HFFc6 (cell line): ENCODE measurements around the gene SCGN. TPM values are rescaled to one million over a fixed set of nuclear protein-coding genes. Genes with fewer than 3 reads are reported as not detected.

Source experiments
- DNase-seq: peaks from one replicate; pipeline ENCODE4 v3.0.0-alpha.2; 2018
- H3K27ac Mint-ChIP-seq: 2 replicates; pipeline ENCODE4 v1.8.0; 2020; ENCODE audit warnings: mild to moderate bottlenecking, mixed read lengths
- H3K27me3 Mint-ChIP-seq: 2 replicates; pipeline ENCODE4 v1.8.0; 2021; ENCODE audit warnings: mild to moderate bottlenecking, moderate library complexity, mixed read lengths; ENCODE audit not compliant: insufficient read depth
- H3K36me3 Mint-ChIP-seq: 2 replicates; pipeline ENCODE4 v1.8.0; 2021; ENCODE audit warnings: low read depth, mixed read lengths
- H3K4me1 Mint-ChIP-seq: 2 replicates; pipeline ENCODE4 v1.8.0; 2020; ENCODE audit warnings: low read depth, mixed read lengths
- H3K4me3 Mint-ChIP-seq: 2 replicates; pipeline ENCODE4 v1.8.0; 2020; ENCODE audit warnings: mild to moderate bottlenecking, moderate library complexity, mixed read lengths
- H3K9me3 Mint-ChIP-seq: 2 replicates; pipeline ENCODE4 v1.8.0; 2020; ENCODE audit warnings: mild to moderate bottlenecking, mixed read lengths
- CTCF ChIP-seq: fragments of 200-600 bp; sonication (generic); IDR thresholded peaks from 2 replicates; pipeline ENCODE4 v1.5.0; 2021; ENCODE audit warnings: antibody characterized with exemption, mild to moderate bottlenecking
- total RNA-seq, 6 experiments: library from RNA; stranded (reverse); fragmentation: NEBNext Ultra II Directional; extraction: Animal tissue kit (Norgen Biotek cat#: 25700); gene quantifications; 2 replicates in 1 of 6; 3 replicates in 5 of 6; pipeline ENCODE4 v1.2.3, GENCODE V29; 2021

The SCGN gene
- total RNA-seq, 6 experiments from 2014 or later = not detected

DNA sequence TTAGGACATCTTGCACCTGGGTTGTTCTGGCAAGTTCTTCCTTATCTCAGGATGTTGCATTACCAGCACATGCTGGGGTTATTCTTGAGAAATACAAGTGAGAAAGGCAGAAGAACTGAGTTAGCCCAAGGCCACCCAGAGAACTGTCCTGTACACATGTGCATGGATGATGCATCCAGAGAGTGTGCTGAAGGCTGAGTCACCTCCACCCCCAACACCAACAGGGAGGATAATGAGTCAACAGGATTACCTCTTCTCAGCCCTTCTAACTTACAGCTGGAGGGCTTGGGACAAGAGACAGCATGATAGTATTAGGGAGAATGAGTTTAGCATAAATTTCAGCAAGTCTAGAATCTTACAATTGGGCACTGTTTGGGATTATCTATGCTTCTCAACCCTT, 8.5 kb downstream of the SCGN start:
- no peak for TF ChIP-seq CTCF
- Mint-ChIP-seq H3K36me3 (no peaks in the 10 kb centered on the region), H3K4me3 (no peak overlapping the region), H3K9me3 (no peaks in the 10 kb centered on the region), H3K4me1 (peaks cover 8% of the 10 kb centered on the region), H3K27me3 (peaks cover 4% of the 10 kb centered on the region), H3K27ac (no peak overlapping the region)
- peak; percentile 82 for DNase-seq

DNA sequence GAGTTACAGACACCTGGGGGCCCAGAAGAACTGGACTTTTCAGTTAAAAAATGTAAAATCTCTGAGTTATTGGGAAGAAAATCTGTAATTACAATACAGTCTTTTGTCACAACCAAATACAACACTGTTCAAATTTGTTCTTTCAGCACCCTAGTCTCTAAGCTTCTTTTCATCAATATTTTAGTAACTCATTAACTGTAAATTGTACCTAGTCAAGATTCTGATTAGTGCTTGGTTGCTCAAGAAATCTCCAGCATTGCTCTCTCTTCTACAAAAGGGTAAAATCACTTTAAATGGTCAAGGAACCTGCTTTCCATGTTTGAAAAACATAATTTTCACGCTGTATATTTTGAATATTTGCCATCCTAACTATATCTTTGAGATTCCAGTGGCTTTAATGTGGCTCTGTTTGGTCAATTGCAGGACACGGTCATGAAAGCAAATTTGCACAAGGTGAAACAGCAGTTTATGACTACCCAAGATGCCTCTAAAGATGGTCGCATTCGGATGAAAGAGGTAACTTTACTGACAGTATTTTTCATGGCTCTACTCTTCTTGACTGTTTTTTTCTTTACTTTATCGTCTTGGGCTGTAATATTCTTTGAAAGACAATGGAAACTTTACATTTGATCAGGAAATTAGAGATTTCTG, 9.2 kb downstream of the SCGN start:
- H3K4me1 Mint-ChIP-seq = peaks cover 8% of the 10 kb centered on the region
- H3K4me3 Mint-ChIP-seq = no peak overlapping the region
- H3K36me3 Mint-ChIP-seq = no peaks in the 10 kb centered on the region
- no peak for DNase-seq
- no peak for TF ChIP-seq CTCF
- no peak overlapping the region for H3K27ac Mint-ChIP-seq
- peaks cover 4% of the 10 kb centered on the region for H3K27me3 Mint-ChIP-seq
- H3K9me3 Mint-ChIP-seq = no peaks in the 10 kb centered on the region

- Mint-ChIP-seq H3K9me3 (no peaks in the 10 kb centered on the region), H3K4me3 (no peak overlapping the region), H3K27ac (no peak overlapping the region), H3K4me1 (peaks cover 5% of the 10 kb centered on the region), H3K36me3 (no peaks in the 10 kb centered on the region), H3K27me3 (peaks cover 2% of the 10 kb centered on the region)
- TF ChIP-seq CTCF = no peak
- DNase-seq = no peak
Measured at GRCh38 chr6:25665455-25665854, 13.4 kb downstream of the SCGN start.

GRCh38 chr6:25669413-25669812, 17.4 kb downstream of the SCGN start:
- no peaks in the 10 kb centered on the region for H3K36me3 Mint-ChIP-seq
- H3K27ac Mint-ChIP-seq = no peak overlapping the region
- peaks cover 5% of the 10 kb centered on the region for H3K27me3 Mint-ChIP-seq
- TF ChIP-seq CTCF = no peak
- H3K4me1 Mint-ChIP-seq = no peaks in the 10 kb centered on the region
- DNase-seq = no peak
- no peak overlapping the region for H3K4me3 Mint-ChIP-seq
- H3K9me3 Mint-ChIP-seq = no peaks in the 10 kb centered on the region

DNA sequence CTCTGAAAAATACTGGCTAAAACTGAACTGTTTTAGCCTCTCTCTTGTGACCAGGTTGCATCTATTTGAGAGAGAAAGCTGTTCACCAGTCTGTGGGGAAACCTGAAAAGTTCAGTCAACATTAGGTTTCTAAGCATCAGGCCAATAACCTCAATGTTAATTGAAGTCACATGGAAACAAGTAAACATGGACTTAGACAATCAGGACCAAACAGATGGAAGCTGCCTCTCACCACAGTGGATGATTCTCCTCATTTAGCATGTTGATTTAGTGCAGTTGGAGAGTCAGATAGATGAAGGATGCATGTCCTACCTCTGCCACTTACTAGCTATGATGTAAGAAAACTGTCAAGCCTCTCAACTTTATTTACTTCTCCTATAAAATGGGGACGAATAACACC, 18.2 kb downstream of the SCGN start:
- Mint-ChIP-seq H3K4me3 (no peak overlapping the region), H3K9me3 (no peaks in the 10 kb centered on the region), H3K36me3 (no peaks in the 10 kb centered on the region), H3K4me1 (no peaks in the 10 kb centered on the region), H3K27me3 (peaks cover 5% of the 10 kb centered on the region), H3K27ac (no peak overlapping the region)
- no peak for DNase-seq
- no peak for TF ChIP-seq CTCF
